HCT116 (cell line): Measurements from ENCODE around the gene ZNF775. TPM values are rescaled to one million over a fixed set of nuclear protein-coding genes. Genes with fewer than 3 reads are reported as not detected.

Experiments
- ATAC-seq: fragments of 200-7000 bp; cut with Tn5 transposase; 2 replicates; pipeline ENCODE4 v1.9.1; 2020; ENCODE audit warnings: mild to moderate bottlenecking, moderate library complexity
- BruUV-seq: library from RNA; stranded (reverse); fragments of 400-500 nt; replicated peaks from 2 replicates; lab custom pipeline; 2021; lab: Mats Ljungman, UMichigan
- CTCF ChIA-PET: fragments of 300-600 bp; sonication (Branson Sonifier 250); formaldehyde crosslinking; loops from one replicate; lab custom pipeline; 2021; ENCODE audit warnings: antibody characterized with exemption; lab: Charles Lee
- POLR2A ChIA-PET: fragments of 300-600, 350-600 bp; sonication (Branson Sonifier 250); formaldehyde crosslinking; loops from one replicate; lab custom pipeline; 2021; ENCODE audit warnings: antibody characterized with exemption; lab: Charles Lee
- RAD21 ChIA-PET, 2 experiments: fragments of 300-600 bp; sonication (Branson Sonifier 250); formaldehyde crosslinking; loops; one replicate each; lab custom pipeline; 2023; ENCODE audit warnings: low total read pairs in 2 of 2; ENCODE audit not compliant: uncharacterized antibody in 2 of 2, unreplicated experiment in 2 of 2, low non-redundant PET in 1 of 2; lab: Charles Lee
- DNase-seq: peaks from one replicate; pipeline ENCODE4 v3.0.0-alpha.2; 2010; ENCODE audit warnings: low read depth, low spot score
- H2AFZ ChIP-seq: fragments of 200-600 bp; shearing (Covaris generic), sonication (generic); 2 replicates; pipeline ENCODE4 v1.6.1; 2017; ENCODE audit warnings: low read depth, mixed run types, mixed read lengths, antibody characterized with exemption, low read length; ENCODE audit not compliant: poor library complexity, severe bottlenecking
- H3K27ac ChIP-seq: 2 replicates; pipeline ENCODE4 v1.5.1; 2012; ENCODE audit warnings: low read depth, low read length
- H3K27me3 ChIP-seq: fragments of 200-600 bp; sonication (generic); 2 replicates; pipeline ENCODE4 v1.6.1; 2016; ENCODE audit warnings: mixed run types, low read length, mixed read lengths; ENCODE audit not compliant: insufficient read depth
- H3K36me3 ChIP-seq, 2 experiments: fragments of 200-500 bp in 1 of 2; fragments of 200-600 bp in 1 of 2; sonication (Bioruptor generic) in 1 of 2; sonication (generic) in 1 of 2; 2 replicates each; pipeline versions ENCODE4 v1.5.1 to v1.6.1; 2014 to 2016; ENCODE audit warnings: low read length in 2 of 2, inconsistent platforms in 1 of 2, mixed read lengths in 1 of 2, mixed run types in 1 of 2; ENCODE audit not compliant: insufficient read depth in 2 of 2, control insufficient read depth in 1 of 2
- H3K4me1 ChIP-seq, 2 experiments: fragments of 200-600 bp in 1 of 2; sonication (generic) in 1 of 2; 2 replicates each; pipeline versions ENCODE4 v1.5.1 to v1.6.1; 2012 to 2017; ENCODE audit warnings: low read length in 2 of 2, inconsistent platforms in 1 of 2, mild to moderate bottlenecking in 1 of 2, mixed read lengths in 1 of 2, mixed run types in 1 of 2, moderate library complexity in 1 of 2; ENCODE audit not compliant: insufficient read depth in 2 of 2, control insufficient read depth in 1 of 2
- H3K4me2 ChIP-seq: fragments of 200-600 bp; sonication (generic); 2 replicates; pipeline ENCODE4 v1.6.1; 2017; ENCODE audit warnings: mixed run types, low read length, mixed read lengths
- H3K4me3 ChIP-seq, 2 experiments: fragments of 200-600 bp in 1 of 2; sonication (generic) in 1 of 2; replicated peaks in 1 of 2; 2 replicates each; pipeline ENCODE4 v1.5.1; 2011 to 2016; ENCODE audit warnings: low read length in 2 of 2, control low read depth in 1 of 2, low read depth in 1 of 2, mild to moderate bottlenecking in 1 of 2, mixed read lengths in 1 of 2, mixed run types in 1 of 2
- H3K79me2 ChIP-seq: fragments of 200-600 bp; sonication (generic); 2 replicates; pipeline ENCODE4 v1.6.1; 2017; ENCODE audit warnings: mild to moderate bottlenecking, mixed run types, low read length, moderate library complexity, mixed read lengths; ENCODE audit not compliant: insufficient read depth
- H3K9ac ChIP-seq: fragments of 200-600 bp; sonication (generic); 2 replicates; pipeline ENCODE4 v1.6.1; 2016; ENCODE audit warnings: low read length, mixed read lengths
- H3K9me2 ChIP-seq: fragments of 200-600 bp; sonication (generic), shearing (Covaris generic); 2 replicates; pipeline ENCODE4 v1.6.1; 2017; ENCODE audit warnings: mixed run types, mild to moderate bottlenecking, moderate library complexity; ENCODE audit not compliant: insufficient read depth
- H3K9me3 ChIP-seq, 2 experiments: fragments of 200-500 bp in 1 of 2; fragments of 200-600 bp in 1 of 2; sonication (Bioruptor generic) in 1 of 2; sonication (generic) in 1 of 2; 2 replicates each; pipeline ENCODE4 v1.6.1; 2014 to 2017; ENCODE audit warnings: low read length in 2 of 2, mixed read lengths in 2 of 2, inconsistent platforms in 1 of 2, low read depth in 1 of 2, mild to moderate bottlenecking in 1 of 2, mixed run types in 1 of 2, moderate library complexity in 1 of 2; ENCODE audit not compliant: control insufficient read depth in 1 of 2, insufficient read depth in 1 of 2
- H4K20me1 ChIP-seq: fragments of 200-600 bp; sonication (generic), shearing (Covaris generic); 2 replicates; pipeline ENCODE4 v1.6.1; 2017; ENCODE audit warnings: mixed run types, mild to moderate bottlenecking, moderate library complexity; ENCODE audit not compliant: insufficient read depth
- CBX3 ChIP-seq: IDR thresholded peaks from 2 replicates; pipeline ENCODE4 v1.6.1; 2012; ENCODE audit warnings: low read depth
- CEBPB ChIP-seq: IDR thresholded peaks from 2 replicates; pipeline ENCODE4 v1.6.1; 2012; ENCODE audit warnings: low read depth
- CTCF ChIP-seq, 3 experiments: fragments of 200-600 bp in 1 of 3; sonication (generic) in 1 of 3; IDR thresholded peaks in 2 of 3; conservative IDR thresholded peaks in 1 of 3; 2 replicates each; pipeline ENCODE4 v1.5.1; 2012 to 2017; ENCODE audit warnings: low read depth in 2 of 3, low read length in 2 of 3, antibody characterized with exemption in 1 of 3, borderline replicate concordance in 1 of 3, control low read depth in 1 of 3, mild to moderate bottlenecking in 1 of 3, mixed read lengths in 1 of 3, mixed run types in 1 of 3, moderate library complexity in 1 of 3; ENCODE audit not compliant: insufficient read depth in 1 of 3
- EGR1 ChIP-seq: IDR thresholded peaks from 2 replicates; pipeline ENCODE4 v1.6.1; 2012; ENCODE audit warnings: low read depth
- EZH2 ChIP-seq: fragments of 200-600 bp; sonication (generic); IDR thresholded peaks from 2 replicates; pipeline ENCODE4 v1.6.1; 2017; ENCODE audit warnings: antibody characterized with exemption, mixed run types
- EZH2phosphoT487 ChIP-seq: fragments of 200-600 bp; IDR thresholded peaks from 2 replicates; pipeline ENCODE4 v1.6.1; 2018; ENCODE audit warnings: antibody characterized with exemption, borderline replicate concordance
- FOSL1 ChIP-seq: IDR thresholded peaks from 2 replicates; pipeline ENCODE4 v1.6.1; 2012; ENCODE audit warnings: low read depth
- POLR2AphosphoS5 ChIP-seq: IDR thresholded peaks from 2 replicates; pipeline ENCODE4 v1.6.1; 2011; ENCODE audit warnings: mild to moderate bottlenecking, low read depth, low read length, moderate library complexity
- RAD21 ChIP-seq: IDR thresholded peaks from 2 replicates; pipeline ENCODE4 v1.6.1; 2012; ENCODE audit warnings: low read depth, mild to moderate bottlenecking
- SRF ChIP-seq: IDR thresholded peaks from 2 replicates; pipeline ENCODE4 v1.6.1; 2012; ENCODE audit warnings: low read depth
- TCF7L2 ChIP-seq: IDR thresholded peaks from 2 replicates; pipeline ENCODE4 v1.7.0; 2011; ENCODE audit warnings: borderline replicate concordance, inconsistent platforms; ENCODE audit not compliant: insufficient read depth, insufficient read length; ENCODE audit errors: extremely low read depth
- YY1 ChIP-seq: IDR thresholded peaks from 2 replicates; pipeline ENCODE4 v1.6.1; 2011; ENCODE audit warnings: low read length, low read depth, moderate library complexity, mild to moderate bottlenecking; ENCODE audit not compliant: insufficient replicate concordance; ENCODE audit errors: extremely low read depth
- ZBTB33 ChIP-seq: IDR thresholded peaks from 2 replicates; pipeline ENCODE4 v1.6.1; 2011; ENCODE audit warnings: mild to moderate bottlenecking, low read length, moderate library complexity; ENCODE audit not compliant: insufficient replicate concordance; ENCODE audit errors: extremely low read depth
- ZNF274 ChIP-seq: fragments of 200-500 bp; sonication (Bioruptor generic); IDR thresholded peaks from 2 replicates; pipeline ENCODE4 v1.6.1; 2014; ENCODE audit warnings: mild to moderate bottlenecking, low read depth, low read length, inconsistent platforms
- intact Hi-C: fragments of 100-400 bp; cut with micrococcal nuclease; formaldehyde crosslinking; loops from 2 replicates; pipeline ENCODE4 v1.10.0; 2022
- total RNA-seq: library from RNA; stranded (reverse); gene quantifications from one replicate; pipeline ENCODE4 v1.2.1, GENCODE V29; 2021; ENCODE audit not compliant: unreplicated experiment
- TF ChIP-seq, protein P1 (sequence below): IDR thresholded peaks from 2 replicates; pipeline ENCODE4 v1.6.1; 2012

The ZNF775 gene
- total RNA-seq, 1 experiment from 2014 or later, result 4.5 TPM

GRCh38 chr7:150384406-150385301, 5.5 kb downstream of the ZNF775 start:
- H3K27ac ChIP-seq, result no peak overlapping the region
- intact Hi-C loops, result no loop called here
- H3K9me3 ChIP-seq, result no peaks in the 10 kb centered on the region
- H3K9ac ChIP-seq, result no peak overlapping the region
- peaks cover 6 to 10% of the 10 kb centered on the region in 2 experiments; a peak in 3 of 4 replicates for H3K4me1 ChIP-seq
- H3K27me3 ChIP-seq, result no peaks in the 10 kb centered on the region
- H3K4me2 ChIP-seq, result no peak overlapping the region
- no peaks in the 10 kb centered on the region for H3K36me3 ChIP-seq
- H3K4me3 ChIP-seq, result no peak overlapping the region
- no peak for ATAC-seq
- H3K79me2 ChIP-seq, result no peaks in the 10 kb centered on the region; the same call in 1 of the 2 replicates
- TF ChIP-seq SRF, result no peak
- TF ChIP-seq, protein P1, sequence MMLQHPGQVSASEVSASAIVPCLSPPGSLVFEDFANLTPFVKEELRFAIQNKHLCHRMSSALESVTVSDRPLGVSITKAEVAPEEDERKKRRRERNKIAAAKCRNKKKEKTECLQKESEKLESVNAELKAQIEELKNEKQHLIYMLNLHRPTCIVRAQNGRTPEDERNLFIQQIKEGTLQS, result no peak
- TF ChIP-seq CBX3, result no peak
- no peak for TF ChIP-seq CEBPB
- TF ChIP-seq ZNF274, result no peak
- TF ChIP-seq CTCF (IDR thresholded peaks at IDR 0.05 in 2 of 3, conservative IDR thresholded peaks at IDR 0.05 in 1 of 3; ENCODE audit: borderline replicate concordance in 1 of 3, insufficient read depth in 1 of 3, low read depth in 2 of 3, low read length in 2 of 3), result no peak
- TF ChIP-seq ZBTB33, result no peak
- no peak for TF ChIP-seq EGR1
- TF ChIP-seq EZH2phosphoT487, result no peak
- TF ChIP-seq EZH2, result no peak
- TF ChIP-seq YY1, result no peak
- TF ChIP-seq TCF7L2, result no peak
- TF ChIP-seq POLR2AphosphoS5, result no peak
- TF ChIP-seq RAD21, result no peak
- no peak for TF ChIP-seq FOSL1
- POLR2A ChIA-PET, result no interaction called here
- H2AFZ ChIP-seq, result no peak overlapping the region
- CTCF ChIA-PET, result no interaction called here
- no TSS peak for BruUV-seq
- no peaks in the 10 kb centered on the region for H4K20me1 ChIP-seq
- RAD21 ChIA-PET, result no interaction called here
- DNase-seq, result no peak
- no peaks in the 10 kb centered on the region for H3K9me2 ChIP-seq
